ENCODE measurements around the gene CLNK. TPM values are rescaled to one million over a fixed set of nuclear protein-coding genes. Genes with fewer than 3 reads are reported as not detected.

The CLNK gene
- polyA plus RNA-seq, 2 of the 4 experiments (the other 2 are of a cell fraction) = not detected

- H3K4me2 ChIP-seq = no peak overlapping the region
- CTCF ChIA-PET = interaction anchor here (0.6 to 1.8 kb wide), 7 partner anchors 10 to 1407 kb away, joined by 3 to 5 read pairs (median 3); no protein-coding TSS in a partner anchor
Observed at GRCh38 chr4:10554694-10555093, 129.9 kb downstream of the CLNK start.

GRCh38 chr4:10554121-10554520, 130.4 kb downstream of the CLNK start:
- WGBS (ENCODE audit: missing lambda C conversion rate) = 28% methylated on average over 2 of the region's 2 CpGs
- POLR2A ChIA-PET = no interaction called here
- no peak for ATAC-seq
- H3K4me1 ChIP-seq = no peaks in the 10 kb centered on the region
- H3K27ac ChIP-seq = no peak overlapping the region
- CTCF ChIA-PET = interaction anchor here (0.8 to 1.8 kb wide), 5 partner anchors 10 to 393 kb away, joined by 3 to 5 read pairs (median 3); no protein-coding TSS in a partner anchor
- no peak overlapping the region for H3K4me2 ChIP-seq
- no peak for FAIRE-seq
- no peak overlapping the region for H3K4me3 ChIP-seq
- TF ChIP-seq RNF2 (IDR thresholded peaks at IDR 0.05; ENCODE audit: borderline replicate concordance, low read depth) (no peak), CHD2 (IDR thresholded peaks at IDR 0.05; ENCODE audit: low read length, partially characterized antibody) (no peak), MAZ (IDR thresholded peaks at IDR 0.05; ENCODE audit: borderline replicate concordance, low read depth, low read length) (no peak), HDAC2 (IDR thresholded peaks at IDR 0.05) (no peak), EP300 (IDR thresholded peaks at IDR 0.05) (no peak), KDM5A (IDR thresholded peaks at IDR 0.05) (no peak), GATA3 (IDR thresholded peaks at IDR 0.05; ENCODE audit: borderline replicate concordance) (no peak), EHF (CRISPR knock-in tag; IDR thresholded peaks at IDR 0.05) (no peak), FOSL2 (IDR thresholded peaks at IDR 0.05) (no peak), FOSL2 (CRISPR knock-in tag; IDR thresholded peaks at IDR 0.05) (no peak), RCOR1 (IDR thresholded peaks at IDR 0.05; ENCODE audit: low read depth, low read length) (no peak)
- TF ChIP-seq, protein P1, sequence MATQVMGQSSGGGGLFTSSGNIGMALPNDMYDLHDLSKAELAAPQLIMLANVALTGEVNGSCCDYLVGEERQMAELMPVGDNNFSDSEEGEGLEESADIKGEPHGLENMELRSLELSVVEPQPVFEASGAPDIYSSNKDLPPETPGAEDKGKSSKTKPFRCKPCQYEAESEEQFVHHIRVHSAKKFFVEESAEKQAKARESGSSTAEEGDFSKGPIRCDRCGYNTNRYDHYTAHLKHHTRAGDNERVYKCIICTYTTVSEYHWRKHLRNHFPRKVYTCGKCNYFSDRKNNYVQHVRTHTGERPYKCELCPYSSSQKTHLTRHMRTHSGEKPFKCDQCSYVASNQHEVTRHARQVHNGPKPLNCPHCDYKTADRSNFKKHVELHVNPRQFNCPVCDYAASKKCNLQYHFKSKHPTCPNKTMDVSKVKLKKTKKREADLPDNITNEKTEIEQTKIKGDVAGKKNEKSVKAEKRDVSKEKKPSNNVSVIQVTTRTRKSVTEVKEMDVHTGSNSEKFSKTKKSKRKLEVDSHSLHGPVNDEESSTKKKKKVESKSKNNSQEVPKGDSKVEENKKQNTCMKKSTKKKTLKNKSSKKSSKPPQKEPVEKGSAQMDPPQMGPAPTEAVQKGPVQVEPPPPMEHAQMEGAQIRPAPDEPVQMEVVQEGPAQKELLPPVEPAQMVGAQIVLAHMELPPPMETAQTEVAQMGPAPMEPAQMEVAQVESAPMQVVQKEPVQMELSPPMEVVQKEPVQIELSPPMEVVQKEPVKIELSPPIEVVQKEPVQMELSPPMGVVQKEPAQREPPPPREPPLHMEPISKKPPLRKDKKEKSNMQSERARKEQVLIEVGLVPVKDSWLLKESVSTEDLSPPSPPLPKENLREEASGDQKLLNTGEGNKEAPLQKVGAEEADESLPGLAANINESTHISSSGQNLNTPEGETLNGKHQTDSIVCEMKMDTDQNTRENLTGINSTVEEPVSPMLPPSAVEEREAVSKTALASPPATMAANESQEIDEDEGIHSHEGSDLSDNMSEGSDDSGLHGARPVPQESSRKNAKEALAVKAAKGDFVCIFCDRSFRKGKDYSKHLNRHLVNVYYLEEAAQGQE (IDR thresholded peaks at IDR 0.05) = no peak
- TF ChIP-seq, protein P2, sequence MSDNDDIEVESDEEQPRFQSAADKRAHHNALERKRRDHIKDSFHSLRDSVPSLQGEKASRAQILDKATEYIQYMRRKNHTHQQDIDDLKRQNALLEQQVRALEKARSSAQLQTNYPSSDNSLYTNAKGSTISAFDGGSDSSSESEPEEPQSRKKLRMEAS (IDR thresholded peaks at IDR 0.05) = no peak
- TF ChIP-seq, protein P3, sequence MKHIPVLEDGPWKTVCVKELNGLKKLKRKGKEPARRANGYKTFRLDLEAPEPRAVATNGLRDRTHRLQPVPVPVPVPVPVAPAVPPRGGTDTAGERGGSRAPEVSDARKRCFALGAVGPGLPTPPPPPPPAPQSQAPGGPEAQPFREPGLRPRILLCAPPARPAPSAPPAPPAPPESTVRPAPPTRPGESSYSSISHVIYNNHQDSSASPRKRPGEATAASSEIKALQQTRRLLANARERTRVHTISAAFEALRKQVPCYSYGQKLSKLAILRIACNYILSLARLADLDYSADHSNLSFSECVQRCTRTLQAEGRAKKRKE (CRISPR knock-in tag; IDR thresholded peaks at IDR 0.05; ENCODE audit: low read depth) = no peak
- H3K9me3 ChIP-seq = no peaks in the 10 kb centered on the region
- DNase-seq (ENCODE audit: low read depth in 1 of 2, low spot score in 1 of 2) = no peak

More at GRCh38 chr4:10554694-10555093, 129.9 kb downstream of the CLNK start:
- ATAC-seq = peak; percentile 56 to 82; a peak in 4 of 6 replicates
- Histone ChIP-seq H3K4me1 (no peaks in the 10 kb centered on the region), H3K9me3 (no peaks in the 10 kb centered on the region), H3K27ac (no peak overlapping the region), H3K4me3 (no peak overlapping the region)
- POLR2A ChIA-PET = no interaction called here
- FAIRE-seq = peak; percentile 49
- WGBS (ENCODE audit: missing lambda C conversion rate) = 5% methylated on average over 6 of the region's 6 CpGs
- no peak for TF ChIP-seq FOSL2 (IDR thresholded peaks at IDR 0.05)
- no peak for TF ChIP-seq FOSL2 (CRISPR knock-in tag; IDR thresholded peaks at IDR 0.05)
- no peak for TF ChIP-seq EP300 (IDR thresholded peaks at IDR 0.05)
- no peak for TF ChIP-seq FOSB (CRISPR knock-in tag; IDR thresholded peaks at IDR 0.05)
- peak; percentile 61 to 62 for TF ChIP-seq RAD21 (conservative IDR thresholded peaks at IDR 0.05 in 1 of 2, IDR thresholded peaks at IDR 0.05 in 1 of 2)
- TF ChIP-seq, protein P4, sequence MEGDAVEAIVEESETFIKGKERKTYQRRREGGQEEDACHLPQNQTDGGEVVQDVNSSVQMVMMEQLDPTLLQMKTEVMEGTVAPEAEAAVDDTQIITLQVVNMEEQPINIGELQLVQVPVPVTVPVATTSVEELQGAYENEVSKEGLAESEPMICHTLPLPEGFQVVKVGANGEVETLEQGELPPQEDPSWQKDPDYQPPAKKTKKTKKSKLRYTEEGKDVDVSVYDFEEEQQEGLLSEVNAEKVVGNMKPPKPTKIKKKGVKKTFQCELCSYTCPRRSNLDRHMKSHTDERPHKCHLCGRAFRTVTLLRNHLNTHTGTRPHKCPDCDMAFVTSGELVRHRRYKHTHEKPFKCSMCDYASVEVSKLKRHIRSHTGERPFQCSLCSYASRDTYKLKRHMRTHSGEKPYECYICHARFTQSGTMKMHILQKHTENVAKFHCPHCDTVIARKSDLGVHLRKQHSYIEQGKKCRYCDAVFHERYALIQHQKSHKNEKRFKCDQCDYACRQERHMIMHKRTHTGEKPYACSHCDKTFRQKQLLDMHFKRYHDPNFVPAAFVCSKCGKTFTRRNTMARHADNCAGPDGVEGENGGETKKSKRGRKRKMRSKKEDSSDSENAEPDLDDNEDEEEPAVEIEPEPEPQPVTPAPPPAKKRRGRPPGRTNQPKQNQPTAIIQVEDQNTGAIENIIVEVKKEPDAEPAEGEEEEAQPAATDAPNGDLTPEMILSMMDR (IDR thresholded peaks at IDR 0.05) = peak; percentile 63
- peak; percentile 39; the same call in 2 of the 3 replicates for TF ChIP-seq SMC3 (IDR thresholded peaks at IDR 0.05)
- TF ChIP-seq POLR2A (IDR thresholded peaks at IDR 0.05; ENCODE audit: low read length) = no peak
- no peak for TF ChIP-seq CBX2 (IDR thresholded peaks at IDR 0.05; ENCODE audit: borderline replicate concordance, low read depth)
- DNase-seq (ENCODE audit: low read depth in 1 of 2, low spot score in 1 of 2) = peak; percentile 8 to 35
